OCI-LY1 (cell line): ENCODE results near the gene NR3C1.

Source experiments
- EZH2 ChIP-seq: fragments of 200-600 bp; sonication (generic), shearing (Covaris generic); IDR thresholded peaks from 2 replicates; pipeline ENCODE4 v1.8.0; 2017; ENCODE audit warnings: borderline replicate concordance, mixed run types, mild to moderate bottlenecking, antibody characterized with exemption, low read length, moderate library complexity, mixed read lengths
- TF ChIP-seq, protein P1 (sequence below): fragments of 200-600 bp; sonication (generic), shearing (Covaris generic); IDR thresholded peaks from 2 replicates; pipeline ENCODE4 v1.5.1; 2017; ENCODE audit warnings: mild to moderate bottlenecking, antibody characterized with exemption, low read length, moderate library complexity, mixed read lengths

DNA sequence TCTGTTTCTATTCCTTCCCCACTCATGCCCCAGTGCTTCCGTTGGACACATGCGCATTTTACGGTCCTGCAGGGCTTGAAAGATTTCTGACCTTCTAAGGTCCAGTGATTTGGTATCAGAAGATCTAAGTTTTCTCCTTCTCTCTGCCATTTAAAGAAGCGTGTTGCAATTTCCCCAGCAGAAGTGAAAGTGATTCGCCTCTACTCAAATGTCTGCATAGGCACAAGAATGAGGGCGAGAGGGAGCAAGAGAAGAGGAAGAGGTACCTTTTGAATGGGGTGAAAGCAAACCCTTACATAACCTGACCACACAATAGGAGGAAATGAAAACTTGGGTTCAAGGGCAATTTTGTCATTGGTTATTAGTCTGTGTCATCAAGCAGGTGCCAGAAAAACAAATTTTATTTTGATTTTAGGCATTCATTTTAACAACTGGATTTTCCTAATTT is 31.7 kb upstream of the NR3C1 start:
- TF ChIP-seq, protein P1, sequence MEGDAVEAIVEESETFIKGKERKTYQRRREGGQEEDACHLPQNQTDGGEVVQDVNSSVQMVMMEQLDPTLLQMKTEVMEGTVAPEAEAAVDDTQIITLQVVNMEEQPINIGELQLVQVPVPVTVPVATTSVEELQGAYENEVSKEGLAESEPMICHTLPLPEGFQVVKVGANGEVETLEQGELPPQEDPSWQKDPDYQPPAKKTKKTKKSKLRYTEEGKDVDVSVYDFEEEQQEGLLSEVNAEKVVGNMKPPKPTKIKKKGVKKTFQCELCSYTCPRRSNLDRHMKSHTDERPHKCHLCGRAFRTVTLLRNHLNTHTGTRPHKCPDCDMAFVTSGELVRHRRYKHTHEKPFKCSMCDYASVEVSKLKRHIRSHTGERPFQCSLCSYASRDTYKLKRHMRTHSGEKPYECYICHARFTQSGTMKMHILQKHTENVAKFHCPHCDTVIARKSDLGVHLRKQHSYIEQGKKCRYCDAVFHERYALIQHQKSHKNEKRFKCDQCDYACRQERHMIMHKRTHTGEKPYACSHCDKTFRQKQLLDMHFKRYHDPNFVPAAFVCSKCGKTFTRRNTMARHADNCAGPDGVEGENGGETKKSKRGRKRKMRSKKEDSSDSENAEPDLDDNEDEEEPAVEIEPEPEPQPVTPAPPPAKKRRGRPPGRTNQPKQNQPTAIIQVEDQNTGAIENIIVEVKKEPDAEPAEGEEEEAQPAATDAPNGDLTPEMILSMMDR = no peak
- TF ChIP-seq EZH2 = no peak
